B cell (primary cell): ENCODE results near the gene LCE1E. TPM values are rescaled to one million over a fixed set of nuclear protein-coding genes. Genes with fewer than 3 reads are reported as not detected.

Experiments
- ATAC-seq: fragments of 200-7000 bp; cut with Tn5 transposase; one replicate; pipeline ENCODE4 v1.10.0; 2021; ENCODE audit warnings: low read depth, mild to moderate bottlenecking, moderate number of reproducible peaks, moderate library complexity
- CTCF ChIA-PET: fragments of 350-600 bp; sonication (Branson Sonifier 250); formaldehyde crosslinking; loops from one replicate; lab custom pipeline; 2021; ENCODE audit warnings: antibody characterized with exemption, inconsistent platforms; lab: Charles Lee
- POLR2A ChIA-PET: fragments of 350-600 bp; sonication (Branson Sonifier 250); formaldehyde crosslinking; loops from one replicate; lab custom pipeline; 2021; ENCODE audit warnings: antibody characterized with exemption; lab: Charles Lee
- DNase-seq: peaks from one replicate; pipeline ENCODE4 v3.0.0; 2013
- H2AFZ ChIP-seq: 2 replicates; pipeline ENCODE4 v1.6.1; 2012; ENCODE audit warnings: mild to moderate bottlenecking, low read depth, low read length; ENCODE audit not compliant: insufficient read depth, poor library complexity, severe bottlenecking
- H3K27ac ChIP-seq, 2 donors: 1 replicate in 1 of 2; 2 replicates in 1 of 2; pipeline ENCODE4 v1.5.1; 2012 to 2013; ENCODE audit warnings: low read length in 2 of 2, mild to moderate bottlenecking in 2 of 2, moderate library complexity in 1 of 2
- H3K27me3 ChIP-seq, 4 experiments: fragments of 200-600 bp in 1 of 4; sonication (generic) in 1 of 4; replicated peaks in 1 of 4; 1 replicate in 2 of 4; 2 replicates in 2 of 4; pipeline versions ENCODE4 v1.6.1 to v1.7.0; 2013 to 2016; ENCODE audit warnings: low read length in 3 of 4, mild to moderate bottlenecking in 2 of 4, mixed read lengths in 1 of 4, moderate library complexity in 1 of 4; ENCODE audit not compliant: insufficient read depth in 4 of 4, control insufficient read depth in 3 of 4; ENCODE audit errors: control extremely low read depth in 1 of 4
- H3K36me3 ChIP-seq, 2 experiments: replicated peaks in 1 of 2; 1 replicate in 1 of 2; 2 replicates in 1 of 2; pipeline versions ENCODE4 v1.6.1 to v1.7.1; 2013; ENCODE audit warnings: low read length in 1 of 2; ENCODE audit not compliant: insufficient read depth in 2 of 2, control insufficient read depth in 1 of 2; ENCODE audit errors: control extremely low read depth in 1 of 2, extremely low read depth in 1 of 2
- H3K4me1 ChIP-seq, 2 donors: fragments of 200-600 bp in 1 of 2; sonication (generic) in 1 of 2; 1 replicate in 1 of 2; 2 replicates in 1 of 2; pipeline versions ENCODE4 v1.5.1 to v1.6.1; 2013 to 2017; ENCODE audit warnings: low read length in 2 of 2; ENCODE audit not compliant: control insufficient read depth in 2 of 2, insufficient read depth in 2 of 2
- H3K4me2 ChIP-seq: replicated peaks from 2 replicates; pipeline ENCODE3; 2012; ENCODE audit warnings: mild to moderate bottlenecking, low read depth, low read length; ENCODE audit not compliant: poor library complexity, severe bottlenecking
- H3K4me3 ChIP-seq, 5 experiments: fragments of 200-600 bp in 1 of 5; sonication (generic) in 1 of 5; 1 replicate in 3 of 5; 2 replicates in 2 of 5; pipeline versions ENCODE4 v1.5.1 to v1.7.0; 2011 to 2016; ENCODE audit warnings: low read length in 4 of 5, mild to moderate bottlenecking in 4 of 5, low read depth in 2 of 5, control low read depth in 1 of 5, moderate library complexity in 1 of 5; ENCODE audit not compliant: insufficient read depth in 1 of 5; ENCODE audit errors: control extremely low read depth in 1 of 5, extremely low read depth in 1 of 5
- H3K79me2 ChIP-seq: fragments of 200-600 bp; sonication (generic); one replicate; pipeline ENCODE4 v1.6.0; 2016; ENCODE audit warnings: low read length; ENCODE audit not compliant: control insufficient read depth, insufficient read depth
- H3K9ac ChIP-seq: fragments of 200-600 bp; sonication (generic); 2 replicates; pipeline ENCODE4 v1.6.1; 2017; ENCODE audit warnings: mild to moderate bottlenecking, low read length, moderate library complexity
- H3K9me3 ChIP-seq, 3 donors: one replicate each; pipeline versions ENCODE4 v1.6.1 to v1.7.1; 2013; ENCODE audit warnings: low read length in 2 of 3; ENCODE audit not compliant: control insufficient read depth in 2 of 3, insufficient read depth in 1 of 3; ENCODE audit errors: control extremely low read depth in 1 of 3
- H4K20me1 ChIP-seq: 2 replicates; pipeline ENCODE4 v1.6.0; 2012; ENCODE audit warnings: mild to moderate bottlenecking, low read length; ENCODE audit not compliant: insufficient read depth, control insufficient read depth, poor library complexity, severe bottlenecking
- H3K27ac Mint-ChIP-seq: one replicate; pipeline ENCODE4 v1.8.0; 2021; ENCODE audit warnings: mixed read lengths
- H3K27me3 Mint-ChIP-seq: one replicate; pipeline ENCODE4 v1.8.0; 2021; ENCODE audit warnings: mixed read lengths
- H3K4me1 Mint-ChIP-seq: one replicate; pipeline ENCODE4 v1.8.0; 2021; ENCODE audit warnings: mixed read lengths
- H3K4me3 Mint-ChIP-seq: one replicate; pipeline ENCODE4 v1.8.0; 2021; ENCODE audit warnings: mixed read lengths
- H3K9me3 Mint-ChIP-seq: one replicate; pipeline ENCODE4 v1.8.0; 2022; ENCODE audit warnings: mixed read lengths; ENCODE audit not compliant: insufficient read depth
- CTCF ChIP-seq: fragments of 200-600 bp; IDR thresholded peaks from one replicate; pipeline ENCODE4 v1.8.0; 2022; ENCODE audit warnings: antibody characterized with exemption, mild to moderate bottlenecking
- EZH2 ChIP-seq: IDR thresholded peaks from 2 replicates; pipeline ENCODE4 v1.6.1; 2012; ENCODE audit warnings: borderline replicate concordance, low read depth, mild to moderate bottlenecking, moderate library complexity, low read length; ENCODE audit not compliant: insufficient read depth, poor library complexity, severe bottlenecking
- WGBS: methylation state at CpG from one replicate; pipeline ENCODE4 v1.1.5; 2013; ENCODE audit warnings: missing lambda C conversion rate; ENCODE audit not compliant: insufficient coverage; 5-methylcytosine and 5-hydroxymethylcytosine counted together
- intact Hi-C: fragments of 100-400 bp; cut with micrococcal nuclease; formaldehyde crosslinking; loops from one replicate; pipeline ENCODE4 v1.10.0; 2022
- polyA plus RNA-seq: library from polyadenylated mRNA; depleted of rRNA; stranded (reverse); fragments of >200 nt; gene quantifications from 2 replicates; pipeline ENCODE4 v1.2.3, GENCODE V29; 2012
- total RNA-seq, 2 donors: library from RNA; stranded (reverse); fragments of 120-200 nt in 1 of 2; gene quantifications; 1 replicate in 1 of 2; 2 replicates in 1 of 2; pipeline versions ENCODE4 v1.2.3 to v1.2.4, GENCODE V29; 2013 to 2022

The LCE1E gene
- total and polyA plus RNA-seq, 2 donors (not counting 1 experiment from before 2014, with no cell fraction given) = not detected

GRCh38 chr1:152752225-152752624 is 33.8 kb upstream of the LCE1E start:
- Mint-ChIP-seq H3K27ac (no peak overlapping the region), H3K4me3 (no peak overlapping the region), H3K9me3 (no peaks in the 10 kb centered on the region), H3K27me3 (peaks cover 35% of the 10 kb centered on the region), H3K4me1 (no peaks in the 10 kb centered on the region)
- H3K4me2 ChIP-seq = no peak overlapping the region
- DNase-seq (no peak), ATAC-seq (no peak)
- no peak overlapping the region for H2AFZ ChIP-seq
- no peaks in the 10 kb centered on the region for H3K36me3 ChIP-seq
- H3K9me3 ChIP-seq = no peaks in the 10 kb centered on the region
- 75% methylated on average over 1 of the region's 1 CpG for WGBS
- CTCF ChIA-PET = no interaction called here
- H3K27ac ChIP-seq = no peak overlapping the region
- H3K4me3 ChIP-seq = no peak overlapping the region
- H3K9ac ChIP-seq = no peak overlapping the region
- no peaks in the 10 kb centered on the region for H3K79me2 ChIP-seq
- POLR2A ChIA-PET = no interaction called here
- no peak for TF ChIP-seq EZH2
- TF ChIP-seq CTCF = no peak
- no peaks in the 10 kb centered on the region for H4K20me1 ChIP-seq
- H3K27me3 ChIP-seq = no peaks in the 10 kb centered on the region
- H3K4me1 ChIP-seq = no peaks in the 10 kb centered on the region
- intact Hi-C loops = no loop called here

- no peaks in the 10 kb centered on the region for H3K4me1 Mint-ChIP-seq
- H3K27me3 Mint-ChIP-seq = peaks cover 35% of the 10 kb centered on the region
- H3K27me3 ChIP-seq = no peaks in the 10 kb centered on the region
These were observed 32.5 kb upstream of the LCE1E start for GRCh38 chr1:152753586-152753985.

More at GRCh38 chr1:152753586-152753985, 32.5 kb upstream of the LCE1E start:
- Histone ChIP-seq H4K20me1 (no peaks in the 10 kb centered on the region), H3K4me2 (no peak overlapping the region), H3K9me3 (no peaks in the 10 kb centered on the region), H3K36me3 (no peaks in the 10 kb centered on the region), H3K4me3 (no peak overlapping the region), H3K4me1 (no peaks in the 10 kb centered on the region), H3K9ac (no peak overlapping the region), H2AFZ (no peak overlapping the region), H3K79me2 (no peaks in the 10 kb centered on the region), H3K27ac (no peak overlapping the region)
- POLR2A ChIA-PET = no interaction called here
- Mint-ChIP-seq H3K27ac (no peak overlapping the region), H3K4me3 (no peak overlapping the region), H3K9me3 (no peaks in the 10 kb centered on the region)
- no peak for TF ChIP-seq CTCF
- ATAC-seq (no peak), DNase-seq (no peak)
- no CpG with 5 or more reads among the region's 1 CpG for WGBS
- CTCF ChIA-PET = no interaction called here
- intact Hi-C loops = no loop called here
